Right ventricle myocardium superior (tissue), 1 donor: ENCODE results near the gene PKIB. TPM values are rescaled to one million over a fixed set of nuclear protein-coding genes. Genes with fewer than 3 reads are reported as not detected.

Source experiments
- ATAC-seq: fragments of 200-7000 bp; cut with Tn5 transposase; one replicate; pipeline ENCODE4 v1.9.1; 2020; ENCODE audit warnings: mild to moderate bottlenecking; ENCODE audit not compliant: poor library complexity
- DNase-seq: peaks from one replicate; pipeline ENCODE4 v3.0.0-alpha.2; 2020
- intact Hi-C: fragments of 100-400 bp; cut with DNase I; formaldehyde crosslinking; loops from one replicate; pipeline ENCODE4 v1.11.2; 2022
- total RNA-seq: library from RNA; stranded (reverse); fragmentation: NEBNext Ultra II Directional; extraction: Animal tissue kit (Norgen Biotek cat#: 25700); gene quantifications from one replicate; pipeline ENCODE4 v1.2.1, GENCODE V29; 2021
- donor health status: DM: no; HTN: yes; CAD: no; lungs with severe emphysema.

Gene PKIB
- total RNA-seq, 1 donor from 2014 or later, result 0.22 TPM

GRCh38 chr6:122653094-122653493, 42.9 kb downstream of the PKIB start:
- no peak for ATAC-seq
- no peak for DNase-seq
- intact Hi-C loops, result no loop called here

DNA sequence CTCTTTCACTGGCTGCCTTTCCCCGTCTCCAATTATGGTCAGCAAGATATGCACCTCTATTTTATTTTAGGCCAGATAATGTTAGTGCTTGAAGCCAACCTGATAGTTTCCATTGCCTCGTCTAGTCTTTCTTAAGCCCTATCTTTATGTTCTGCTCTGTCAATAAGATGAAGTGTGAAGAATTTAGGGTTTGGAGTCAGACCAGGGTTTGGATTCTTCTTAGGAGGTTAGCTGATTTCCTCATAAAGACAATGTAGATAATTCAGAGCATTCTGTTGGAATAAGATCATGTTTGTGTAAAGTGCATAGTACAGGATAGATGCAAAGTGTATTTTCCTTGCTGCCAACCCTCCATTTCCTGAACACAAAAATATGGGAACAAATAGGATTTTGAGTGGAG, 43.8 kb downstream of the PKIB start:
- DNase-seq (no peak), ATAC-seq (no peak)
- intact Hi-C loops, result no loop called here

GRCh38 chr6:122657601-122658000, 47.4 kb downstream of the PKIB start:
- ATAC-seq, result no peak
- intact Hi-C loops, result no loop called here

GRCh38 chr6:122660296-122660695, 50.1 kb downstream of the PKIB start:
- DNase-seq (no peak), ATAC-seq (no peak)
- intact Hi-C loops, result no loop called here

More at GRCh38 chr6:122657601-122658000, 47.4 kb downstream of the PKIB start:
- no peak for DNase-seq

DNA sequence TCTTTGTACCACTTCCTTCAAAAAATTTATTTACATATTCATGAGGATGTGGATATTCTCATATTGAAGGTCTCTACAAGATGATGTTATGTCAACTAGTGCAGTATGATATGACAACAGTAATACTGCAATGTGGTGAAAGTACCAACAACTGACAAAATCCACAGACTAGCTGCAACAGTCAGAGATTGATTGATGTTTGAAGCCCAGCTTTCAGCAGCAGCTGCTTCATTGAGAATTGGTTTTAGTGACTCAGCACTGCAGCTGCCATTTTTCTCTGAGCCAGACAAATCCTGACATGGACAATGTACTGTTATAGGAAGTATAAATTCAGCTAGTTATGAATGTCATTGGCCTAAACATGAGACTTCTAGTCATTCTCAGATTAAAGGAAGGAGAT, 53.8 kb downstream of the PKIB start:
- ATAC-seq (no peak), DNase-seq (no peak)
- intact Hi-C loops, result no loop called here

DNA sequence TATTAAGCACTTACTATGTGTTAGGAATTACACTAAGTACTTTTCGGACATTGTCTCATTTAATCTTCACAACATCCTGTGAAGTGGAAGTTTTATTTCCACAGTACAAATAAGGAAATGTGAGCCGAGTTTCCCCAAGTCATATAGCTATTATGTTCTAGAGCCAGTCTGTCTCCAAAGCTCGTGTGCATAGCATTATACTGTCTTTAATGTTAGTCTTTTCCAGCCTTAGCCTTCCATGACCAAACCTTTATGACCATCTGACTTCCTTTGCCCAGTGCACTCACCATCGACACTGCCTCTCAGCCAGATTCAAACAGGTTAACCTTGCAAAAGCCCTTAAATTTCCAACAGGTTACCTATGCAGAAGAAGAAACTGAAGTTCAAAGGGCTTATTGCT, 55.7 kb downstream of the PKIB start:
- DNase-seq (no peak), ATAC-seq (no peak)
- intact Hi-C loops, result no loop called here

DNA sequence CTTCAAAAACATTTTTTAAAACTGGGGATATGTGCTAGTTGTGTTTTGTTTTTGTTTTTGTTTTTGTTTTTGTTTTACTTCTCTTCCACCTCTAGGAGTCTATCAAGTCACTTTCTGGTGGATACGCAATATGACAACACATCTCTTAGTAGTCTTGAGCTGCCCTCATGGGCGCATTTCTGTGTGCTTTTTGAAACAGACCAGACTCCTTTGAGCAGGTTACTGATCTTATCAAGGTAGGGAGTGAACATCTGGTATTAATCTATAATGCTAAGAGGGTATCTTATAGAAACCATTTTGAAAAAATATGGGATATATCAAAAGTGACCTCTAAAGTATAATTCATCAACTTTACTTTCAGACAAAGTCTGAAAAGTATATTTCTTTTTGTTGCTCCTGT, 56.2 kb downstream of the PKIB start:
- ATAC-seq, result no peak
- intact Hi-C loops, result no loop called here
- DNase-seq, result no peak

DNA sequence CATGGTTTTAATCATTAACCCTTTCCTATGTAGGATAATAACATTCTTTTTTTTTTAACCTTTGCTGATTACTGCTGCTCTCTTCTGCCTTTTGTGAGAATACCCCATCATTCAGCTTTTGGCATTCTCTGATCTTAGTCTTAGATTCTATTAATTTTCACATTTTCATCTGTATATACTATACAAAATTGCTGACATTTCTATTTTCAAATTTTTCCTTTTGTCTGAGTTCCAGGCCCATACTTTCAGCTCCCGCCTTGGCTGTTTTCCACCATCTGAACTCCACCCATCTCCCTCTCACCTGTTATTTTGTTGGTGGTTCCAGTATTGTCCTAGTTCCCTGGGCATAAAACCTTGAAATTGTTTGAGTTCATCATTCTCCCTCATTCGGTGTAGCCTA, 59.2 kb downstream of the PKIB start:
- DNase-seq (no peak), ATAC-seq (no peak)
- intact Hi-C loops, result no loop called here

- ATAC-seq (no peak), DNase-seq (no peak)
- intact Hi-C loops, result no loop called here
These were observed 59.7 kb downstream of the PKIB start for GRCh38 chr6:122669868-122670267.

GRCh38 chr6:122671251-122671650, 61.0 kb downstream of the PKIB start:
- DNase-seq (no peak), ATAC-seq (no peak)
- intact Hi-C loops, result no loop called here

DNA sequence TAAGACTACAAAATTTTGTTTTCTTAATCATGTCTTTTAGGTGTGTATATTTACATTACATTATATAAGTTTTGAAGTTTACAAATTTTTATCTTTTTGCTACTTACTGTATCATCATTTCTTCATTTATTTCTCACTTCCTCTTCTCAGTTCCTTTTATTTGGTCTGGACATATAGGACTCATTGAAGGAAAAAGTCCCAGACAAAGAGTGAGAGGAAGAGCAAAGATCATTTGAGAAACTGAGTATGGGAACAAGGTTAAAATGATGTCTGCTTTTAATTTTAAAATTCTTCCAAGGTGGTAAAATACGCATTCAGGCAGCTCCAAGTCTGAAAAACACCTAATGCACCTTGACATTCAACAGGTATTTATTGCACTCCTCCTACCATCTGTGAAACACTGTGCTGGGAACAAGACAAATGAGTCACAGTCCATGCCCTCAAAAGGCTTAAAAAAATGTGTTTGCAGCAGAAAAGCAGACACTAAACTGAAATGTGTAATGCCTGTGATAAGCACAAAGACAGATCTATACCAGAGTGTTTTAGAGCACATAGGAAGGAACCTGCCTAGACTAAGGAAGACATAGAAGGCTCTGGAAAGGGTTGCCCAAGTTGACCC, 63.2 kb downstream of the PKIB start:
- no peak for DNase-seq
- intact Hi-C loops, result no loop called here
- no peak for ATAC-seq

- intact Hi-C loops, result no loop called here
- ATAC-seq, result no peak
- DNase-seq, result no peak
These were observed 65.9 kb downstream of the PKIB start for GRCh38 chr6:122676146-122676545.

DNA sequence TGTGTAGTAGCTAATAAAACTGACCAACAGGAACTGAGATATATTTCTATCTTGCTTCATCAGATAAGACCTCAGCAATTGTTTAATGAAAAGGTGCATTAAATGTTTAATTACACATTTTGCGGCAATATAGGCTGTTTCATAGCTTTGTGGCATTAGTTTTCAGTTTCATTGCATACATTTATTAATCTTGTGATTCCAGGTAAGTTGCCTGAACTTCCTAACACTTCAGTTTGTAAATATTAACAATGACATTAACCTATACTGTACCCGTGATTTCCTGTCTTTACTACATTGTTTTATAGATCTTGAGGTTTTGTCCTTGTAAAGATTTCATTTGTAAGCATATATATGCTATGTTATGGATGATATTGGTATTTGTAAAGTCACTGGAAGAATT, 66.5 kb downstream of the PKIB start:
- ATAC-seq (no peak), DNase-seq (no peak)
- intact Hi-C loops, result no loop called here

GRCh38 chr6:122677406-122677805, 67.2 kb downstream of the PKIB start:
- no peak for ATAC-seq
- no peak for DNase-seq
- intact Hi-C loops, result no loop called here

DNA sequence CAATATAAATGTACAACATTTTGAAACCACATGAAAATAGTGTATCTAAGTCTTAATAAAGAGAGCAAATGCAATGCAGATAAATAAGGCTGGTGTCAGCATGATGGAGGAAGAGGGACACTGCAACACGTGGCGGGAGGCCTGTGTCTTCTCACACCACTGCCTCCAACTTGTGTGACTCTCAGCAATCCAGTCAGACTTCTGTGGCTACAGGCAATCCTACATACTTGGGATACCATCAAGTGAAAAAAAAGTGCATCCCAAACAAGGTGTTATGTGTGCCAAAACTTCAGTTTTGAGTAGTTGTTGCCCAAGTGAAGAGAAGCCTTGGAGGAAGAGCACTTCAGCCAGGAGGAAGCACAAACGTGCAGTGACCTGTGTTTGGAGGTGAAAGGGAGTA, 68.6 kb downstream of the PKIB start:
- ATAC-seq, result no peak
- no peak for DNase-seq
- intact Hi-C loops, result no loop called here

GRCh38 chr6:122681705-122682104, 71.5 kb downstream of the PKIB start:
- DNase-seq (no peak), ATAC-seq (no peak)
- intact Hi-C loops, result no loop called here

GRCh38 chr6:122683989-122684651, 73.9 kb downstream of the PKIB start:
- intact Hi-C loops, result no loop called here
- DNase-seq (no peak), ATAC-seq (no peak)

- ATAC-seq (no peak), DNase-seq (no peak)
- intact Hi-C loops, result no loop called here
These were observed 82.0 kb downstream of the PKIB start for GRCh38 chr6:122692175-122692598.

DNA sequence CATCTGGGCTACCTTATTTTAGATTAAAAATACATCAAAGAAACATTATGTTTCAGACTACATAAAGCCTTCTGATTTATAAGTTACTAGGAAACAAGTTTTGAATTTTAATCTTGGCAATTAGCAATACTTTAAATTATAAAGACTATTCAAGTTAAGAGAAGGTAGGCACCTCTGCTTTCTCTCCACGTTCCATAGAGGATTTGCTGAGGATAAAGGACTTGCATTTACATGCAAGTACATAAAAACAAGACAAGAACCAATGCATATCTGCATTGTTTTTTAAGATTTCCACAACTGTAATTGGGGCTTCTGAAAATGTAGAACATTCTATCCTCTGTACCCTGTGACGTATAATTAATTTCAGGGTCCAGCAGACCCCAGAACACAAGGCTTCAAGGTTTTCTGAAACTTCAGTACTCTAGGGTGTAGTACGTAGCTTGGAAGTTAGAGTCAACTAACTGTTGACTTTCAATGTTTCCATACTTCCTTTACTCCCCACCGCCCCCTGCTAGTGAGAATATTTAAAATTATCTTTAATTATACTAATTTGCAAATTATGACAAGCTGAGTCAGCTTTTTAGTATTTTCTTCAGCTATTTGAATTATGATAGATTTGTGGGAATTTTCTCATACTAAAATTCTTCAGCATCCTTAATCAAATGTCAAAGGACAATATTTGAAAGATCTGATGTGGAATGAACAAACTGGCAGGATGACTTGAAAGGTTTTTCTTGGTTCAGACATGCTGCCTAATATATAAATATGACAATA, 82.8 kb downstream of the PKIB start:
- DNase-seq (no peak), ATAC-seq (no peak)
- intact Hi-C loops, result no loop called here

DNA sequence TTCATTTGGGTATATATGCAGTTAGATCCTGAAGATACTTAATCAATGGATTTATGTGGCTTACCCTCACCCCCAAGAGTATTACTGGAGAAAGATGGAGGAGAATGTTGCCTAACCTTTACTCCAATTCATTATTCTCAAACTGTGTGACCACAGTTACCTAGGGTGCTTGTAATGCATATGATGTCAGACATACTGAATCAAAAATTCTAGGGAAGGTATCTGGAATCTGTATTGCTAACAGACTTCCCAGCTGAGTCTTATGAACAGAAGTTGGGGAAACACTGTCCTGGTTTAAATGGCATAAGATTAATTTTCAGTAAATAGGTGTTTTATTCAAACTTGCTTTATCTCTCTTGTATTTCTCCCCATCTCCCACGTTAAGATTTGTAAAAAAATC, 83.9 kb downstream of the PKIB start:
- ATAC-seq (no peak), DNase-seq (no peak)
- intact Hi-C loops, result no loop called here
